Motor neuron (in vitro differentiated cells): ENCODE results near the gene VAX1. TPM values are rescaled to one million over a fixed set of nuclear protein-coding genes. Genes with fewer than 3 reads are reported as not detected.

ENCODE experiments used
- ATAC-seq, 8 experiments: fragments of 200-7000 bp; cut with Tn5 transposase; replicated peaks in 6 of 8; 2 replicates each; pipeline ENCODE4 v1.8.0; 2021; ENCODE audit warnings: mild to moderate bottlenecking in 8 of 8, moderate library complexity in 8 of 8
- H3K27ac ChIP-seq, 2 donors: fragments of 250-450 bp; sonication (Bioruptor Pico); 2 replicates each; pipeline ENCODE4 v1.9.0; 2021; ENCODE audit warnings: antibody characterized with exemption in 2 of 2, mild to moderate bottlenecking in 2 of 2, moderate library complexity in 1 of 2
- H3K4me1 ChIP-seq, 2 donors: fragments of 250-450 bp; sonication (Bioruptor Pico); replicated peaks in 1 of 2; 2 replicates each; pipeline ENCODE4 v1.6.1; 2021; ENCODE audit warnings: antibody characterized with exemption in 2 of 2, mild to moderate bottlenecking in 2 of 2, moderate library complexity in 1 of 2
- H3K4me3 ChIP-seq, 5 donors: fragments of 250-450 bp; sonication (Bioruptor Pico); 2 replicates each; pipeline ENCODE4 v1.9.0; 2021; ENCODE audit warnings: antibody characterized with exemption in 5 of 5, mild to moderate bottlenecking in 5 of 5, moderate library complexity in 4 of 5
- WGBS, 10 experiments: fragments of 450-650 bp; shearing (Covaris generic); methylation state at CpG; one replicate each; pipeline ENCODE4 v1.0.0; 2022; 5-methylcytosine and 5-hydroxymethylcytosine counted together
- in situ Hi-C, 9 experiments: fragments of 400-800 bp; cut with MboI; loops; one replicate each; pipeline ENCODE4 v1.15.0; 2021; ENCODE audit warnings: low sequenced_read_pairs in 9 of 9, low pct_unique_long_range_greater_than_20kb in 2 of 9; ENCODE audit not compliant: unreplicated experiment in 9 of 9
- total RNA-seq, 8 experiments: library from RNA; unstranded; fragments of 300-600 nt; gene quantifications; 2 replicates each; pipeline versions ENCODE4 v1.2.3 to v1.2.4, GENCODE V29; 2022

Gene VAX1
- total RNA-seq, 8 experiments from 2014 or later: 0.05 to 0.95 (median 0.34) TPM; not detected in 2

- Histone ChIP-seq H3K4me1 (peaks cover 6 to 34% of the 10 kb centered on the region in 2 donors), H3K27ac (no peak overlapping the region), H3K4me3 (peak overlapping the region in 4 of 5 donors; percentile 13 to 28 (median 14))
- peak; percentile 26 to 78 (median 42) for ATAC-seq
- in situ Hi-C loops: no loop called here
- WGBS, 10 experiments: 0 to 1% (median 0%) methylated on average over 1 to 16 of the region's 98 CpGs; no CpG with 5 or more reads in 6 of the 10 experiments
These were observed 799 bp downstream of the VAX1 start for GRCh38 chr10:117137031-117137910.

- Histone ChIP-seq H3K27ac (no peak overlapping the region), H3K4me1 (peaks cover 6 to 34% of the 10 kb centered on the region in 2 donors), H3K4me3 (peak overlapping the region in 1 of 5 donors; percentile 28)
- in situ Hi-C loops: no loop called here
- no peak for ATAC-seq
- WGBS, 10 experiments: 36 to 93% (median 66%) methylated on average over 7 to 11 of the region's 34 CpGs; no CpG with 5 or more reads in 7 of the 10 experiments
These were observed 1.6 kb downstream of the VAX1 start for GRCh38 chr10:117136391-117136975.

- peaks cover 6 to 34% of the 10 kb centered on the region in 2 donors for H3K4me1 ChIP-seq
- H3K27ac ChIP-seq: no peak overlapping the region
- ATAC-seq: no peak
- 60 to 100% (median 87%) methylated on average over 1 to 3 of the region's 4 CpGs; no CpG with 5 or more reads in 4 of the 10 experiments for WGBS, 10 experiments
- in situ Hi-C loops: no loop called here
- H3K4me3 ChIP-seq: no peak overlapping the region
These were observed 2.5 kb downstream of the VAX1 start for GRCh38 chr10:117135480-117136140.

DNA sequence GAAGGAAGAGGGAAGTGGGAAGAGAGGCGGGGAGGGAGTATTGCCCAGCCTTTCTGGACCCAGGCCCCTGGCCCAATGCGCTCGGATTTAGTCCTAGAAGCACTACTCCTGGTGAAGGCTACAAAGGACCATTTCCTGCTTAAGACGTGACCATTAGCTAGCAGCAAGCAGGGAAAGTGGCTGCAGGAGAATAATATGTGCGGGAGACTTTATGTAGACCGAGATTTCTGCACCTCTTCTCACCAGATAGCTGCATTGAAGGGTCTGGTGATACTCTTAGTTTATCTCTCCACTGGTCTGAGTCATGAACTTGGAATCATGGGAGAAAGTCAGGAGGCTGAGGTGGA, 3.1 kb downstream of the VAX1 start:
- Histone ChIP-seq H3K4me3 (no peak overlapping the region), H3K27ac (no peak overlapping the region), H3K4me1 (peaks cover 6 to 34% of the 10 kb centered on the region in 2 donors)
- WGBS, 10 experiments: 57 to 100% (median 58%) methylated on average over 1 to 3 of the region's 6 CpGs; no CpG with 5 or more reads in 7 of the 10 experiments
- in situ Hi-C loops: no loop called here
- ATAC-seq: no peak

DNA sequence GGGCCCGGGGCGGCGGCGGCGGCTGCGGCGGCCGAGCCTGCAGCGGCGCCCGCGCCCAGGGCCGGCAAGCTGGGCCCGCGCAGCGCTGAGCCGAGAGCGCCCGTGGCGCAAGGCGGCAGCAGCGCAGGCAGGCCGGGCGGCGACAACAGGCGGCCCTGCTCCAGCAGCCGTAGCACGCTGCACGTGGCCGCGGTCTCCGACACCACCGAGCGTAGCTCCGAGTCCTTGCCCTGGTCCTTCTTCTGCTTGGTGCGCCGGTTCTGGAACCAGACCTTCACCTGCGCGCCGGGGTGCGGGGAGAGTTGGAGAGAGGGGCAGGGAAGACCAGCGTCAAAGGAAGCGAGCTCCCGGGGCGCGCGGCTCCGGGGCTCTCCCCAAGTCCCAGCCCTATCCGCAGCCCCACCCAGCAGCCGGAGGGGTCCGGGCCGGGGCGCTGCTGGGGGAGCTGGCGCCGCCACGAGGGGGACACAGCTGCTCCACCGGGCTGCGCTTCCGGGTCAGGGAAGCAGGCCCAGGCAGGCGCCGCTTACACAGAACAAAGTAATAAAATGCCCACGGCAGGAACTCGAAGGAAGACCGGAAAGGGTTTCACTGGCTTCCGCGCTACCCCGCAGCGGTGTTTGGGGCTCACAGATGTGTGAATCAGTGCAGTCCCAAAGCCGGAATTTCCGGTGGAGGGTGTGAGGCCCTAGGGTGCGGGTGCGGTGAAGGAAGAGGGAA, 3.6 kb downstream of the VAX1 start:
- peak; percentile 33 to 80 (median 68) for ATAC-seq
- Histone ChIP-seq H3K4me1 (peaks cover 6 to 34% of the 10 kb centered on the region in 2 donors), H3K27ac (no peak overlapping the region), H3K4me3 (peak overlapping the region; percentile 11 to 29 (median 22))
- in situ Hi-C loops: no loop called here
- WGBS, 10 experiments: 10 to 56% methylated on average over 2 to 4 of the region's 72 CpGs; no CpG with 5 or more reads in 8 of the 10 experiments

- whole genome bisulfite sequencing, 10 experiments: 0 to 23% (median 2%) methylated on average over 1 to 6 of the region's 28 CpGs; no CpG with 5 or more reads in 6 of the 10 experiments
- Histone ChIP-seq H3K4me3 (peak overlapping the region; percentile 11 to 29 (median 22)), H3K4me1 (peaks cover 4 to 31% of the 10 kb centered on the region in 2 donors), H3K27ac (no peak overlapping the region)
- peak in 1 of 8 experiments; percentile 16 for ATAC-seq
- in situ Hi-C loops: no loop called here
These were observed 4.1 kb downstream of the VAX1 start for GRCh38 chr10:117134056-117134305.

DNA sequence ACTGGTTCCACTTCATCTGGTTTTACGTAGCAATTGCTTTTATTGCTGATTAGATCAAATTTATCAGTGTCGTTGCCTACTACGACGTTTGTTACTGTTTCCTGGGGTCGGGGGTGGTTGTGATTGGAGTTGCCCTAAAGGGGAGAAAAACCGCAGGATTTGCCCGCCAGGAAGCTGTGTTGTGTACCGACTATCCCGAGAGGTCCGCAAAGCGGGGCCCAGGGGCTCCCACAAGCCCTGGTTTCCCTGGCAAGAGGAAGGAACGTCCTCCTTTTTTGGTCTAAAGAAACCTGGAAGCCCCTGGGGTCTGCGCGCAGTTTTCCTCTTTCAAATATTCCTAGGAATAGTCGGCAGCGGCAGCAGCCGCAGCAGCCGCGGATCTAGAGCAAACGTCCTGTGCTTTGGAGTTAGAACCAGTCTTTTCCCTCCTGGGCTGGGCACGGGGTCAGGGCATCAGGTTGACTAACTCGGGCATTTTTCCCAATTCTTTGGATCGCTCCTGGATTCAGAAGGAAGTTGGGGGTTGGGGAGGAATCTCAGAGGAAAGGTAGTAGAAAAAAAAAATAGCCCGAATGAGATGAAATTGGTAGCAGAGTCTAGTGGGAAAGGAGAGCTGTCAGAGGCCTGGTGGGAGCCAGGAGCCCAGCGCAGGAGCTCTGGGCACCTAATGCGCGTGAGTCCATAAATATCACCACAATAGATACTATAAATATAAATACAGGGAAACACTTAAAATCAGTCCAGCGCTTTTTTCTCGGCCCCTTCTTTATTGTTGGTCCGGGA, 4.6 kb downstream of the VAX1 start:
- ATAC-seq: peak in 1 of 8 experiments; percentile 9
- peaks cover 2 to 29% of the 10 kb centered on the region in 2 donors for H3K4me1 ChIP-seq
- H3K4me3 ChIP-seq: peak overlapping the region in 3 of 5 donors; percentile 22 to 29 (median 28)
- no peak overlapping the region for H3K27ac ChIP-seq
- 0 to 47% (median 6%) methylated on average over 2 to 16 of the region's 30 CpGs; no CpG with 5 or more reads in 1 of the 10 experiments for WGBS, 10 experiments
- in situ Hi-C loops: no loop called here

DNA sequence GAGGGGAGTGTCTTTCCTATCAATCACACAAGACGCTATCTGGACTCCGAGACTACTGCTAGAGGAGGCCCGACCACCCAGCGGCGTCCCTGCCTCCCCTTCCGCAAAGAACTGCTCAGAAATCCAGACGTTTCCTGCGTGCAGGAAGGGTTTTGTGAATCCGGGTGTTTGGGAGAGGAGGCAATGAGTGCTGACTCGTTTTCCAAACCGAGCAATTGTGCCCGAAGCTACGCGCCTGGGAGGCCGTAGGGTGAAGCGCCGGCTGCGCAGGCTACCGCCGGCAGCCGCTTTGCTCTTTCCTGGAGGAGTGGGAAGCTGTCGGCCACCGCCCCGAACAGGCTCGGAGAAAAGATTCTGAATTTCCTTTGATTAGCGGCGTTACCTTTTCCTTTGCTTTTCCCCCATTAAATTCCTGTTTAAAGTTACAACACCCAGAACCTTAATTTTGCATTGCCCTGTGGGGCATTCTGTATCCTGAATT, 5.3 kb downstream of the VAX1 start:
- Histone ChIP-seq H3K4me3 (peak overlapping the region in 1 of 5 donors; percentile 15), H3K4me1 (peaks cover 2 to 29% of the 10 kb centered on the region in 2 donors), H3K27ac (no peak overlapping the region)
- 1 to 43% (median 9%) methylated on average over 4 to 14 of the region's 27 CpGs; no CpG with 5 or more reads in 3 of the 10 experiments for WGBS, 10 experiments
- ATAC-seq: no peak
- in situ Hi-C loops: no loop called here

DNA sequence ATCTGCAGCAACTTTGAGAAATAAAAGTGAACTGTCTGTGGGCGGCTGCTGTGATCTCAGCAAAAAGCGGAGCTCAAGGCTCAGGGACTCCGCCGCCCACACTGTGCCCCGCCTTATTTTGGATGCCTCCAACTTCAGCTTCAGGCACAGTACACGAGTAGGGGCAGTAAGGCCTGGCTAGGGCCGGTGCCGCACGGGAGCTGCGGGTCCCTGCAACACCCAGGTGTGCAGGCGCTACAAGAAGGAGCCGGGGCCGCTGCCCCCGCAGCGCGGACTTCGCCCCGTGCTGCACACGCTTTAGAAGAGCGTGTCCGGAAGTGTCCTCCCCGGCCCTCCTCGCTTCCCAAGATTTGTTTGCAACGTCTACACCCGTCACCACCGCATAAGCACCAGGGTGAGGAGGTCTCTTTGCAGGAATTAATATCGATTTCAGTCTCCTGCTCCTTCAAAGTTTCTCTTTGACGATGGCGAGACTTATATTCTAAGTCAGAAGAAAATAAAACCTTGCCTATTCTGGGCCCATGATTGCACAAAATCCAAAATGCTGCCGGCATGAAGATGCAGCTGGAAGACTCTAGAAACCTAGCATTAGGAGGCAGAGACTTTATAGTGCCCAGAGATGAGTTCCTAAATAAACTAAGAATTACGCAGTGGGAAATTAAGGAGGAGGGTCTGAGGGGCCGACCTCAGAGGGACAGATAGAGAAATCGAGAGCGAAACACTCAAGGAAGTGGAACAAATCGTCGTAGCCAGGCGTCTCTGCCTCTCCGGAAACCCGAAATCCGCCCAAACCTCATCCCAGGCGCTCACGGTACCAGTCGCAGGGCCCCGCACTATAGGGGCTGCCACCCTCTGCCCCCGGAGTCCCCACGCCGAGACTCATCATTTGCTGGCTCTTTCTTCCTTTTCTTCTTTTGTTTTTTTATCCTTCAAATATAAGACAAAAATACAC, 6.4 kb downstream of the VAX1 start:
- in situ Hi-C loops: no loop called here
- whole genome bisulfite sequencing, 10 experiments: 0 to 45% (median 11%) methylated on average over 3 to 33 of the region's 47 CpGs; no CpG with 5 or more reads in 1 of the 10 experiments
- peak in 2 of 8 experiments; percentile 32 to 53 for ATAC-seq
- Histone ChIP-seq H3K4me1 (peaks cover 0 to 19% of the 10 kb centered on the region in 2 donors), H3K27ac (no peak overlapping the region), H3K4me3 (no peak overlapping the region)

GRCh38 chr10:117130862-117131375, 7.2 kb downstream of the VAX1 start:
- Histone ChIP-seq H3K4me3 (no peak overlapping the region), H3K4me1 (peaks cover 0 to 19% of the 10 kb centered on the region in 2 donors)
- no peak for ATAC-seq

GRCh38 chr10:117130346-117130745, 7.7 kb downstream of the VAX1 start:
- ATAC-seq: no peak
- H3K4me1 ChIP-seq: peaks cover 0 to 19% of the 10 kb centered on the region in 2 donors
- H3K4me3 ChIP-seq: no peak overlapping the region
- in situ Hi-C loops: no loop called here
- WGBS, 10 experiments: 0 to 79% (median 44%) methylated on average over 1 to 2 of the region's 2 CpGs; no CpG with 5 or more reads in 4 of the 10 experiments
- H3K27ac ChIP-seq: no peak overlapping the region

More at GRCh38 chr10:117130862-117131375, 7.2 kb downstream of the VAX1 start:
- WGBS, 10 experiments: 0 to 82% (median 24%) methylated on average over 1 to 8 of the region's 8 CpGs; no CpG with 5 or more reads in 2 of the 10 experiments
- no peak overlapping the region for H3K27ac ChIP-seq
- in situ Hi-C loops: no loop called here
